ENCODE data around the gene SERGEF. TPM values are rescaled to one million over a fixed set of nuclear protein-coding genes. Genes with fewer than 3 reads are reported as not detected.
"Not testable (repeated sequence)": the region's sequence is repeated elsewhere in the genome, so short reads cannot be mapped to it uniquely, and the experiment has no call there.

Gene SERGEF
- total RNA-seq, 2 donors from 2014 or later, result 29.9 to 39.4 TPM

DNA sequence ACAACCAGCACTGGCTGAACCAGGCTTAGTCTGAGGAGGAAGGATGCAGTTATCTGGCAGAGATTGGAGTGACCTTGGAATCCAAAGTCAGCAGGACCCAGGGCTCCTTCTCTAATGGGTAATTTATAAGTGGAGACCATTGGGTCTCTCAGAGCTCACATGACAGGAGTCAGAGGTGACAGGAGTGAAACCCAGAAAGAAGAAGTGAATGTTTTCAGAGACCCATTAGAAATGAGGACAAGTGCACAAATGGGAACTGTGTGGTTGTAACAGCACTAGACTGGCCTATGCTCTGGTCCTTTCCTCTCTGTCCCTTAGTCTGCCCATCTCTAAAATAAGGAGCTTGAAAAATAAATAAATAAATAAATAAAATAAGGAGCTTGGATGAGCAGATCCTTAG is 107.4 kb downstream of the SERGEF start:
- no peak for DNase-seq (ENCODE audit: low spot score)
- Histone ChIP-seq H3K36me3 (no peaks in the 10 kb centered on the region), H3K9me3 (no peaks in the 10 kb centered on the region), H3K27ac (no peak overlapping the region), H3K4me3 (no peak overlapping the region), H3K27me3 (replicated peaks; ENCODE audit: insufficient read depth) (no peaks in the 10 kb centered on the region), H3K4me1 (replicated peaks) (no peaks in the 10 kb centered on the region)
- intact Hi-C loops (cut with DNase I), result no loop called here
- no peak for TF ChIP-seq POLR2A (IDR thresholded peaks at IDR 0.05)
- TF ChIP-seq, protein P1, sequence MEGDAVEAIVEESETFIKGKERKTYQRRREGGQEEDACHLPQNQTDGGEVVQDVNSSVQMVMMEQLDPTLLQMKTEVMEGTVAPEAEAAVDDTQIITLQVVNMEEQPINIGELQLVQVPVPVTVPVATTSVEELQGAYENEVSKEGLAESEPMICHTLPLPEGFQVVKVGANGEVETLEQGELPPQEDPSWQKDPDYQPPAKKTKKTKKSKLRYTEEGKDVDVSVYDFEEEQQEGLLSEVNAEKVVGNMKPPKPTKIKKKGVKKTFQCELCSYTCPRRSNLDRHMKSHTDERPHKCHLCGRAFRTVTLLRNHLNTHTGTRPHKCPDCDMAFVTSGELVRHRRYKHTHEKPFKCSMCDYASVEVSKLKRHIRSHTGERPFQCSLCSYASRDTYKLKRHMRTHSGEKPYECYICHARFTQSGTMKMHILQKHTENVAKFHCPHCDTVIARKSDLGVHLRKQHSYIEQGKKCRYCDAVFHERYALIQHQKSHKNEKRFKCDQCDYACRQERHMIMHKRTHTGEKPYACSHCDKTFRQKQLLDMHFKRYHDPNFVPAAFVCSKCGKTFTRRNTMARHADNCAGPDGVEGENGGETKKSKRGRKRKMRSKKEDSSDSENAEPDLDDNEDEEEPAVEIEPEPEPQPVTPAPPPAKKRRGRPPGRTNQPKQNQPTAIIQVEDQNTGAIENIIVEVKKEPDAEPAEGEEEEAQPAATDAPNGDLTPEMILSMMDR (IDR thresholded peaks at IDR 0.05), result no peak

DNA sequence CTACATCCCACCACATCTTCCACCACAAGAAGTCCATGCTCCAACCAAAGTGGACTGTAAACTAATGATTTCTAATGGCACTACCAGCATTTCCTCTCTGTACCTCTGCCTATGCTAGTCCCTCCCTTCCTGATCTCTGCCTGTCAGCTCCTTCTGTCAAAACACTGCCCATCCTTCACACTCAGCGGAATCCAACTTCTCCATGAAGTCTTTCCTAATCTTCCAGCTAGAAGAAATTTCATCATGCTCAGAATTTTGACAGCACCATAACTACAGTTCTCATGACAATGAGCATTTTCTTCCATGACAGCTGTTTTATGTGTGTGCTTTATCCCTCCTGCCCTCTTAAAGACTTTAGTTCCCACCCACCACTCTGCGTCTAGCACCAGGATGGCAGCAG is 111.4 kb downstream of the SERGEF start:
- TF ChIP-seq, protein P1 (IDR thresholded peaks at IDR 0.05), result no peak
- no peak for TF ChIP-seq POLR2A (IDR thresholded peaks at IDR 0.05)
- no peak for TF ChIP-seq POLR2AphosphoS5 (IDR thresholded peaks at IDR 0.05)
- no peak overlapping the region for H3K27ac ChIP-seq
- H3K27me3 ChIP-seq (replicated peaks; ENCODE audit: insufficient read depth), result no peaks in the 10 kb centered on the region
- no peak for DNase-seq (ENCODE audit: low spot score)
- H3K36me3 ChIP-seq, result no peaks in the 10 kb centered on the region
- 96% methylated on average over 2 of the region's 2 CpGs for WGBS
- H3K4me1 ChIP-seq (replicated peaks), result no peaks in the 10 kb centered on the region
- intact Hi-C loops (cut with DNase I), result no loop called here
- H3K4me3 ChIP-seq, result no peak overlapping the region
- H3K9me3 ChIP-seq, result no peaks in the 10 kb centered on the region

DNA sequence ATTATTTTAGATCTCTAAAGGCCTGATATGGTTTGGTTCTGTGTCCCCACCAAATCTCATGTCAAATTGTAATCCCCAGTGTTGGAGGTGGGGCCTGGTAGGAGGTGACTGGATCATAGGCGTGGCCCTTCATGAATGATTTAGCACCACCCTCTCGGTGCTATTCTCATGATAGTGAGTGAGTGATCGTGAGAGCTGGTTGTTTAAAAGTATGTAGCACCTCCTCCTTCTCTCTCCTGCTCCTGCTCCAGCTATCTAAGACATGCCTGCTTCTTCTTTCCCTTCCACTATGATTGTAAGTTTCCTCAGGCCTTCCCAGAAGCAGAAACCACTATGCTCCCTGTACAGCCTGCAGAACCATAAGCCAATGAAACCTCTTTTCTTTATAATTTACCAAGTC is 114.1 kb downstream of the SERGEF start:
- H3K36me3 ChIP-seq, result no peaks in the 10 kb centered on the region
- no peak for DNase-seq (ENCODE audit: low spot score)
- H3K4me1 ChIP-seq (replicated peaks), result no peaks in the 10 kb centered on the region
- H3K9me3 ChIP-seq, result no peaks in the 10 kb centered on the region
- intact Hi-C loops (cut with DNase I), result no loop called here
- no peak overlapping the region for H3K27ac ChIP-seq
- TF ChIP-seq POLR2AphosphoS5 (IDR thresholded peaks at IDR 0.05) (no peak), POLR2A (IDR thresholded peaks at IDR 0.05) (no peak)
- TF ChIP-seq, protein P1 (IDR thresholded peaks at IDR 0.05), result no peak
- WGBS, result 64% methylated on average over 3 of the region's 3 CpGs
- no peak overlapping the region for H3K4me3 ChIP-seq
- H3K27me3 ChIP-seq (replicated peaks; ENCODE audit: insufficient read depth), result no peaks in the 10 kb centered on the region

DNA sequence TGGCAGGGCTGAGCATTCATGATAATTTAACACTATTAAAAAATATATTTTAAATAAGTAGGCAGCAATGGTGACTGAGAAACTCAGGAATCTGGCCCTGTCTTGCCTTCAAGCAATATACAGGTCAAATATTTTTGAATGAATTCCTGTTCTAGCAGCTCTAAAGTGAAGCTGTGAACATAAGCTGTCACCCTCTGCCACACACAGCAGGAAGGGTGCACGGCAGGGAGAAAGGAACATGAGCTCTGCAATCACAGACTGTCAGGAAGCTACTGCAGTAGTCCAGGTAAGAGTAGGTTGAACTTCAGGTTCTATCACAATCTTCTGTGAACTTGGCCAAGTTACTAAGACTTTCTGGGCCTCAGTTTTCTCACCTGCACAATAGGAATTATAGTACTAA is 114.8 kb downstream of the SERGEF start:
- H3K9me3 ChIP-seq, result no peaks in the 10 kb centered on the region
- no peaks in the 10 kb centered on the region for H3K4me1 ChIP-seq (replicated peaks)
- no peak for DNase-seq (ENCODE audit: low spot score)
- H3K27ac ChIP-seq, result no peak overlapping the region
- WGBS, result 72% methylated on average over 1 of the region's 1 CpG
- TF ChIP-seq POLR2AphosphoS5 (IDR thresholded peaks at IDR 0.05), result no peak
- TF ChIP-seq POLR2A (IDR thresholded peaks at IDR 0.05), result no peak
- TF ChIP-seq, protein P1 (IDR thresholded peaks at IDR 0.05), result no peak
- intact Hi-C loops (cut with DNase I), result no loop called here
- no peaks in the 10 kb centered on the region for H3K27me3 ChIP-seq (replicated peaks; ENCODE audit: insufficient read depth)
- H3K4me3 ChIP-seq, result no peak overlapping the region
- no peaks in the 10 kb centered on the region for H3K36me3 ChIP-seq

DNA sequence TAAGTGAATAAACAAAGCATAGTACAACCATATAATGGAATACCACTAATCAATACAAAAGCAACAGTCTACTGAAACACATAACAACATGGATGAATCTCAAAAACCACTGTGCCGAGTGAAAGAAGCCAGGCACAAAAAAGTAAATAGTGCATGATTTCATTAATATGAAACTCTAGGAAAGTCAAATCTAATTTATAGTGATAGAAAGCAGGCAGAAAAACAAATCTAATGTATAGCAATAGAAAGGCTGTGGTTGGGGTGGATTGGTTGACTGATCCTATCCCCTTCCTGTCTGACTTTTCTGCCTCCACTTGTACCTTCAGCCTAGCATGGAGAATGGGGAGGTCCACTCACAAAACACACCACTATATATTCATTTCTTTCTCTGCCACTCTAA is 115.4 kb downstream of the SERGEF start:
- DNase-seq (ENCODE audit: low spot score), result no peak
- Histone ChIP-seq H3K27ac (no peak overlapping the region), H3K4me1 (replicated peaks) (no peaks in the 10 kb centered on the region), H3K9me3 (no peaks in the 10 kb centered on the region), H3K36me3 (no peaks in the 10 kb centered on the region), H3K4me3 (no peak overlapping the region), H3K27me3 (replicated peaks; ENCODE audit: insufficient read depth) (no peaks in the 10 kb centered on the region)
- TF ChIP-seq, protein P1 (IDR thresholded peaks at IDR 0.05), result no peak
- TF ChIP-seq POLR2A (IDR thresholded peaks at IDR 0.05), result no peak
- no peak for TF ChIP-seq POLR2AphosphoS5 (IDR thresholded peaks at IDR 0.05)
- 100% methylated on average over 1 of the region's 1 CpG for whole genome bisulfite sequencing
- intact Hi-C loops (cut with DNase I), result no loop called here

DNA sequence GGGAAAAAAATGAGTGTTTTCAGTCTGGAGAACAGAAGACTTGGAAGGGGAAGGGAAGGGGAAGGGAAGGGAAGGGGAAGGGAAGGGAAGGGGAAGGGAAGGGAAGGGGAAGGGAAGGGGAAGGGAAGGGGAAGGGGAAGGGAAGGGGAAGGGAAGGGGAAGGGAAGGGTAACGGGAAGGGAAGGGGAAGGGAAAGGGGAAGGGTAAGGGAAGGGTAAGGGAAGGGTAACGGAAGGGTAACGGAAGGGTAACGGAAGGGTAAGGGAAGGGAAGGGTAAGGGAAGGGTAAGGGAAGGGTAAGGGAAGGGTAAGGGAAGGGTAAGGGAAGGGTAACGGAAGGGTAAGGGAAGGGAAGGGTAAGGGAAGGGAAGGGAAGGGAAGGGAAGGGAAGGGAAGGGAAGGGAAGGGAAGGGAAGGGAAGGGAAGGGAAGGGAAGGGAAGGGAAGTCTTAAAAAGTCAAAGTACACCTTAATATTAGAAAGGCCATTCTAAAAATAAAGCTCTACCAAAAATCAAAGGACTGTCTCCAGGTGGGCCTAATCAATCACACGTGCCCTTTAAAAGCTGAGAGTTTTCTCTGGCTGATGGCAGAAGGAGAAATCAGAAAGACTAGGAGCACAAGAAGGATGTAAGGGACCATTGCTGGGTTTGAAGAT is 116.2 kb downstream of the SERGEF start:
- H3K27me3 ChIP-seq (replicated peaks; ENCODE audit: insufficient read depth); DNase-seq (ENCODE audit: low spot score); H3K27ac ChIP-seq; intact Hi-C loops (cut with DNase I); H3K36me3 ChIP-seq; H3K9me3 ChIP-seq; H3K4me3 ChIP-seq; H3K4me1 ChIP-seq (replicated peaks): not testable (repeated sequence)
- 96% methylated on average over 5 of the region's 6 CpGs for WGBS

Measured in prostate gland (tissue), 2 donors.